T-helper 1 cell treated with Interleukin-12 subunit alpha and Interleukin-12 subunit beta and Interleukin-4 antibody, amounts not matched to agents 30 ng/mL and 1 ng/mL, for 36 hours (primary cell): Measurements from ENCODE around the gene GPR50. TPM values are rescaled to one million over a fixed set of nuclear protein-coding genes. Genes with fewer than 3 reads are reported as not detected.

Experiments
- intact Hi-C: fragments of 100-400 bp; cut with micrococcal nuclease; formaldehyde crosslinking; loops from one replicate; pipeline ENCODE4 v1.15.1; 2024
- total RNA-seq: library from RNA; stranded (reverse); gene quantifications from 2 replicates; pipeline ENCODE4 v1.2.3, GENCODE V29; 2022

The GPR50 gene
- total RNA-seq, 1 donor from 2014 or later = not detected

- intact Hi-C loops = no loop called here
These were observed 50.6 kb downstream of the GPR50 start for GRCh38 chrX:151226941-151227340.

GRCh38 chrX:151227627-151228026, 51.2 kb downstream of the GPR50 start:
- intact Hi-C loops = no loop called here

- intact Hi-C loops = no loop called here
These were observed 52.6 kb downstream of the GPR50 start for GRCh38 chrX:151228935-151229334.

Other genes with a start within 250 kb of the GPR50 start
- gene HMGB3, start 193.2 kb upstream of the GPR50 start, total RNA-seq = 25.3 and 25.4 TPM in 2 replicates
- 36.1 and 36.3 TPM in 2 replicates for gene VMA21, start 220.6 kb downstream of the GPR50 start, total RNA-seq